Endometrium (tissue), 2 donors: ENCODE measurements around the gene ZNF487.

Experiments used
- FAIRE-seq: peaks from 2 replicates; lab custom pipeline; 2012; peaks lifted over from hg19 to GRCh38; lab: Jason Lieb, UNC
- donor health status: control.
- donor health status: control.

ZNF487 gene

DNA sequence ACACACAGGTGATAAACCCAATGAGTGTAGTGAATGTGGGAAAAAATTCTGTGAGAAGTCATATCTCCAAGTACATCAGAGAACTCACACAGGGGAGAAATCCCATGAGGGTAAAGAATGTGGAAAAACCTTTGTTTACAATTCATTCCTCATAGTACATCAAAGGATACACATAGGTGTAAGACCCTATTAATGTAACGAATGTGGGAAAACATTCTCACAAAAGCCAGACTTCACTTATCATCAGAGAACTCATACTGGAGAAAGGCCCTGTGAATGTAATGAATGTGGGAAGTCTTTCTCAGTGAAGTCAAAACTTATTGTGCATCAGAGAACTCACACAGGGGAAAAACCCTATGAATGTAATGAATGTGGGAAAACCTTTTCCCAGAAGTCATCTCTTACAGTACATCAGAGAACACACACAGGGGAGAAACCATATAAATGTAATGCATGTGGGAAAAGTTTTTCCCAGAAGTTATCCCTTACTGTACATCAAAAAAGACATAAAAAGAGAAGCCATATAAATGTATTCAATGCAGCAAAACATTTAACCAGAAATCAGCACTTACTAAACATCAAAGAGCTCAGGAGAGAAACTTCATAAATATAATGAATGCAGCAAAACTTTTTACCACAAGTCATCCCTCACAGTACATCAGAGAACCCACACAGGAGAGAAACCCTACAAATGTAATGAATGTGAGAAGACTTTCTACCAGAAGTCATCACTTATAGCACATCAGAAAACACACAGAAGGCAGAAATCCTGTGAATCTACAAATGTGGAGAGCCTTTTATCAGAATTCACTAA lies 87.7 kb downstream of the ZNF487 start:
- FAIRE-seq: no peak
